Measurements from ENCODE around the gene SMARCA4.
"Not testable (repeated sequence)": the region's sequence is repeated elsewhere in the genome, so short reads cannot be mapped to it uniquely, and the experiment has no call there.

Gene SMARCA4

DNA sequence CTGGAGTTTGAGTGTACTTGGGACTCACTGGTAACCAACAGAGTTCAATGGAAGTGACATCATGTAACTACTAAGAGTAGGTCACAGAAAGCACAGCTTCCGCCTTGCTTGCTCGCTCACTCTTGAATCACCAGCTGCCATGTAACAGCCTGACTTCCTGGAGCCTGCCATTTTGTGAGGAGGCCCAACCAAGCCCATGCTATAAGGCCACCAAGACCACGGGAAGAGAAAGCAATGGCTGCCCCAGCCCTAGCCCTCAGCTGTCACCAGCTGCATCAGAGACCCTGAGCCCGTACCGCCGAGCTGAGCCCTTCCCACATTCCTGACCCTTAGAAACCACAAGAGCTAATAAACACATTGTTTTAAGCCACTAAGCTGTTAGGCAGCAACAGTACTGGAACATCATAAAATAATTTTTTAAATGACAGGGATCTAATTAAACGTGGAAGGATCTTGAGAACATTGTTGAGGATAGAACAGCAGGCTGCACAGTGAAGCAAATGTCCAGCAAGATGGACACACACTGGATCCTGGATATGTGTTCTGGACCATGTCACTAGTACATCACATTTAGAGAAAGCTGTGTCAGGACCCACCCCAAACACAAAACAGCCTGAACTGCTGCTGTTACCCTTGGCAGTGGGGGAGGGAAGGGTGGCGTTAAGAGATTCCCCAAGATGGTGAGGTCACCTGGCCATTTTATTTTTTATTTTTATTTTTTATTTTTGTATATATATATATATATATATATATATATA is 106.7 kb downstream of the SMARCA4 start:
- DNase-seq (ENCODE audit: low spot score), result peak; percentile 5

- DNase-seq (ENCODE audit: low spot score), result no peak
Observed at GRCh38 chr19:11069561-11069960, 108.7 kb downstream of the SMARCA4 start.

DNA sequence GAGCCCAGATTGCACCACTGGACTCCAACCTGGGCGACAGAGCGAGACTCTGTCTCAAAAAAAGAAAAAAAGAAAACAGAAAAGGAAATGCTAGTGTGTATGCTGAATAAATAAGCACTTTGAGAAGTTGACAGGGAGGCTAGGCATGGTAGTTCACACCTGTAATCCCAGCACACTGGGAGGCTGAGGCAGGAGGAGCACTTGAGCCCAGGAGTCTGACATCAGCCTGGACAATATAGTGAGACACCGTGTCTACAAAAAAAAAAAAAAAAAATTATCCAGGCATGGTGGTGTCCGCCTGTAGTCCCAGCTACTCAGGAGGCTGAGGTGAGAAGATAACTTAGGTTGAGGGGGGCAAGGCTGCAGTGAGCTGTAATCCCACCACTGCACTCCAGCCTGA is 109.3 kb downstream of the SMARCA4 start:
- no peak for DNase-seq (ENCODE audit: low spot score)

GRCh38 chr19:11073568-11073967 is 112.7 kb downstream of the SMARCA4 start:
- no peak for DNase-seq (ENCODE audit: low spot score)

- not testable (repeated sequence) for DNase-seq (ENCODE audit: low spot score)
Observed at GRCh38 chr19:11076792-11077191, 116.0 kb downstream of the SMARCA4 start.

DNA sequence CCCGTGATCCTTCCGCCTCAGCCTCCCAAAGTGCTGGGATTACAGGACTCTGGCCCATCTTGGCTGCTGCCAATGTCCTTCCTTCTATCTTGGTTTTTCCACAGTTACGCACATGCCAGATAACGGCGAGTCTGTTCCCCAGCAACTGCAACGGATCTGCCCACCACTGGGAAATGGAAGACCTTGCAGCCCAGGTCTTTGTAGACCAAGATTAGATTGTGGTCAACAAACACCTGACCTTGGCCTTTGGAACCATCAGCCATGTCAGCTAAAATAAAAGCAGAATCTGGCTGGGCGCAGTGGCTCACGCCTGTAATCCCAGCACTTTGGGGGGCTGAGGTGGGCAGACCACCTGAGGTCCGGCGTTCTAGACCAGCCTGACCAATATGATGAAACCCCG is 118.1 kb downstream of the SMARCA4 start:
- no peak for DNase-seq (ENCODE audit: low spot score)

DNA sequence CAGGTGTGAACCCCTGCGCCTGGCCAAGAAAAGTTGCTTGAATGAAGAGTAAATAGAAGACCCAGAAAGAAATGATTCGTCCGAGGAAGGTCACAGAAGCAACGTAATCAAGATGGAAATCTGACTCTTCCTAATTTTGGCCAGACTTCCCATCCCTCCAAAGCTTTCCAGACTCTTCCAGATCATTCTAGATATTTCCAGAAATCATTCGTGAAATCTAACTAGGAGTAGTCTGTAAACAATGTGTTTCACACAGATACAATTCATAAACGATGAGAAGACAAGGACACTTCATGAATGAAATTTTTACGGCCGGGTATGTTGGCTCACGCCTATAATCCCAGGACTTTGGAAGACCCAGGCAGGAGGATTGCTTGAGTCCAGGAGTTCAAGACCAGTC is 119.2 kb downstream of the SMARCA4 start:
- no peak for DNase-seq (ENCODE audit: low spot score)

DNA sequence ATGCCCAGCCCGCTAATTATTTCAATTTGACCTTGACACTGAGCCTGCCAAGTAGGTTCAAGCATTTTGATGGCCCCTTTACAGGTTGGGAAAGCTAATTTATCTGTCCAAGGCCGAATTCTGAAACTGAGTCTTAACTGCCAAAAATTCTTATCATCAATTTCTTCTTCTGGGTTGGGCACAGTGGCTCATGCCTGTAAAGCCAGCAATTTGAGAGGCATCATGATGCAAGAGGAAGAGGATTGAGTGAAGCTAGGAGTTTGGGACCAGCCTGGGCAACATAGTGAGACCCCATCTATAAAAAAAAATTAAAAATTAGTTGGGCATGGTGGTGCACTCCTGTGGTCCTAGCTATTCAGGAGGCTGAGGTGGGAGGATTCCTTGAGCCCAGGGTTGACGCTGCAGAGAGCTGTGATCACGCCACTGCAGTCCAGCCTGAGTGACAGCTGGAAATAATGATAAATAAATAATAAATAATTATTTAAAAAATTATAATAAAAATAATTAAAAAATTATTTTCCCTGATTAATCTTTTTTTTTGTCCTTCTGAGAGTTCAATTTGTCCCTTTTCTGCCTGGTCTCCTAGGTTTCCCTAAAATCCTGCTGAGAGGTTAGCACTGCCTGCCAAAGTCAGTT is 127.2 kb downstream of the SMARCA4 start:
- no peak for DNase-seq (ENCODE audit: low spot score)

GRCh38 chr19:11088506-11089253 is 127.8 kb downstream of the SMARCA4 start:
- DNase-seq (ENCODE audit: low spot score), result no peak

DNA sequence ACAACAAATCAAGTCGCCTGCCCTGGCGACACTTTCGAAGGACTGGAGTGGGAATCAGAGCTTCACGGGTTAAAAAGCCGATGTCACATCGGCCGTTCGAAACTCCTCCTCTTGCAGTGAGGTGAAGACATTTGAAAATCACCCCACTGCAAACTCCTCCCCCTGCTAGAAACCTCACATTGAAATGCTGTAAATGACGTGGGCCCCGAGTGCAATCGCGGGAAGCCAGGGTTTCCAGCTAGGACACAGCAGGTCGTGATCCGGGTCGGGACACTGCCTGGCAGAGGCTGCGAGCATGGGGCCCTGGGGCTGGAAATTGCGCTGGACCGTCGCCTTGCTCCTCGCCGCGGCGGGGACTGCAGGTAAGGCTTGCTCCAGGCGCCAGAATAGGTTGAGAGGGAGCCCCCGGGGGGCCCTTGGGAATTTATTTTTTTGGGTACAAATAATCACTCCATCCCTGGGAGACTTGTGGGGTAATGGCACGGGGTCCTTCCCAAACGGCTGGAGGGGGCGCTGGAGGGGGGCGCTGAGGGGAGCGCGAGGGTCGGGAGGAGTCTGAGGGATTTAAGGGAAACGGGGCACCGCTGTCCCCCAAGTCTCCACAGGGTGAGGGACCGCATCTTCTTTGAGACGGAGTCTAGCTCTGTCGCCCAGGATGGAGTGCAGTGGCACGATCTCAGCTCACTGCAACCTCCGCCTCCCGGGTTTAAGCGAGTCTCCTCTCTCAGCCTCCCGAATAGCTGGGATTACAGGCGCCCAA is 128.6 kb downstream of the SMARCA4 start, which contains the start of gene LDLR:
Gene LDLR, plus strand, starts transcription at position 210 of the 760 bp plus-strand sequence. Its CDS starts 86 bp downstream, at position 296.
- DNase-seq (ENCODE audit: low spot score), result peak; percentile 82

DNA sequence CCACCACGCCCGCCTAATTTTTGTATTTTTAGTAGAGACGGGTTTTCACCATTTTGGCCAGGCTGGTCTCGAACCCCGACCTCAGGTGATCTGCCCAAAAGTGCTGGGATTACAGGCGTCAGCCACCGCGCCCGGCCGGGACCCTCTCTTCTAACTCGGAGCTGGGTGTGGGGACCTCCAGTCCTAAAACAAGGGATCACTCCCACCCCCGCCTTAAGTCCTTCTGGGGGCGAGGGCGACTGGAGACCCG is 129.1 kb downstream of the SMARCA4 start:
- DNase-seq (ENCODE audit: low spot score), result not testable (repeated sequence)

DNA sequence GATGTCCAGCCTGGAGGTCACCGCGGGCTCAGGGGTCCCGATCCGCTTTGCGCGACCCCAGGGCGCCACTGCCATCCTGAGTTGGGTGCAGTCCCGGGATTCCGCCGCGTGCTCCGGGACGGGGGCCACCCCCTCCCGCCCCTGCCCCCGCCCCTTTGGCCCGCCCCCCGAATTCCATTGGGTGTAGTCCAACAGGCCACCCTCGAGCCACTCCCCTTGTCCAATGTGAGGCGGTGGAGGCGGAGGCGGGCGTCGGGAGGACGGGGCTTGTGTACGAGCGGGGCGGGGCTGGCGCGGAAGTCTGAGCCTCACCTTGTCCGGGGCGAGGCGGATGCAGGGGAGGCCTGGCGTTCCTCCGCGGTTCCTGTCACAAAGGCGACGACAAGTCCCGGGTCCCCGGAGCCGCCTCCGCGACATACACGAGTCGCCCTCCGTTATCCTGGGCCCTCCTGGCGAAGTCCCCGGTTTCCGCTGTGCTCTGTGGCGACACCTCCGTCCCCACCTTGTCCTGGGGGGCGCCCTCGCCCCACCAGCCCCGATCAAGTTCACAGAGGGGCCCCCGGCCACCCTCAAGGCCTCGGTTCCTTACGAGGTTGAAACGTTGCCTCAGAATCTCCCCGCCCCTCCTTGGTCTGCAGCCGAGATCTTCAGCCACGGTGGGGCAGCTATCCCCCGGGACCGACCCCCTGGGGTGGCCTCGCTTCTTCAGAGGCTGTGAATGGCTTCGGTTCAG is 129.6 kb downstream of the SMARCA4 start:
- DNase-seq (ENCODE audit: low spot score), result peak; percentile 91

- no peak for DNase-seq (ENCODE audit: low spot score)
Observed at GRCh38 chr19:11090997-11091702, 130.3 kb downstream of the SMARCA4 start.

GRCh38 chr19:11091703-11092153 is 130.9 kb downstream of the SMARCA4 start:
- peak; percentile 52 for DNase-seq (ENCODE audit: low spot score)

DNA sequence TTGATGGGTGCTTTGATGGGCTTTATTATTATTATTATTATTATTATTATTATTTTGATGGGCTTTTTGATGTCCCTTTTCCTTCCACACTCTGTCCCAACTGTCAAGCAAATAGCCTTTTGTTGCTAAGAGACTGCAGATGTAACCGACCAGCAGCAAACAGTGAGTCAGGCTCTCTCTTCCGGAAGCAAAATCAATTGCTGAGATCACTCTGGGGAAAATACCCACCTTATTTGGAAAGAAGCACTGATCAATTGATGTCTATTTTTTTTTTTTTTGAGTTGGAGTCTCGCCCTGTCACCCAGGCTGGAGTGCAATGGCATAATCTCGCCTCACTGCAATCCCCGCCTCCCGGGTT is 131.3 kb downstream of the SMARCA4 start:
- peak; percentile 68 for DNase-seq (ENCODE audit: low spot score)

DNA sequence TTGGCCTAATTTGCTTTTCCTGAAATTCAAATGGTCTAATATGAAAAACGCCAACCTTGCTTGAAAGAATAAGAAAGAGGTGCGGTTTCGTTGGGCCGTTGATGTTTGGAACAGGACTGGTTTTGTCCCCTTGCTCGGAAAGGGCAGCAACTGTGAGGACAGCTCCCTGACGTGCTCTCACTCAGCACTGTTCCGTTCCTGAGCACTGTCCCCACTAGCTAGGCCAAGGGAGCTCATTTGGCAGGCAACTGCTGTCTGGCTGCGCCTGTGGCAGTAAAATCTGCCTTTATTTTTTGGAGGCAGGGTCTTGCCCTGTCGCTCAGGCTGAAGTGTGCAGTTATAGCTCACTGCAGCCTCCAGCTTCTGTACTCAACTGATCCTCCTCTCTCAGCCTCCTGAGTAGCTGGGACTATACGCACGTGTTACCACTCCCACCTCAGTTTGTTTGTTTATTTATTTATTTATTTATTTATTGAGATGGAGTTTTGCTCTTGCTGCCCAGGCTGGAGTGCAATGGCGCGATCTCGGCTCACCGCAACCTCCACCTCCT is 132.9 kb downstream of the SMARCA4 start:
- DNase-seq (ENCODE audit: low spot score), result no peak

DNA sequence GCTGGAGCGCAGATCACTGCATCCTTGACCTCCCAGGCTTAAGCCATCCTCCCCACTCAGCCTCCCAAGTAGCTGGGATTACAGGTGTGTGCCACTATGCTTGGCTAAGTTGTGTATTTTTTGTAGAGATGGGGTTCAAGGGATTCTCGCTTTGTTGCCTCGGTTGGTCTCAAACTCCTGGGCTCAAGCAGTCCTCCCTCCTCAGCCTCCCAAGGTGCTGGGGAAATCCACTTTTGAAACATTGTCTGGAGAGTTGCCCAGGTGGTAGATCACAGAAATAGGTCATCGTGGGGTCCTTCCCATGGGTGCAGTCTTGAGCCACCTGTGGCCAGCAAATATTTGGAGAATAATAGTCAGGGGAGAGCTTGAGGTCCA is 133.7 kb downstream of the SMARCA4 start:
- DNase-seq (ENCODE audit: low spot score), result no peak

DNA sequence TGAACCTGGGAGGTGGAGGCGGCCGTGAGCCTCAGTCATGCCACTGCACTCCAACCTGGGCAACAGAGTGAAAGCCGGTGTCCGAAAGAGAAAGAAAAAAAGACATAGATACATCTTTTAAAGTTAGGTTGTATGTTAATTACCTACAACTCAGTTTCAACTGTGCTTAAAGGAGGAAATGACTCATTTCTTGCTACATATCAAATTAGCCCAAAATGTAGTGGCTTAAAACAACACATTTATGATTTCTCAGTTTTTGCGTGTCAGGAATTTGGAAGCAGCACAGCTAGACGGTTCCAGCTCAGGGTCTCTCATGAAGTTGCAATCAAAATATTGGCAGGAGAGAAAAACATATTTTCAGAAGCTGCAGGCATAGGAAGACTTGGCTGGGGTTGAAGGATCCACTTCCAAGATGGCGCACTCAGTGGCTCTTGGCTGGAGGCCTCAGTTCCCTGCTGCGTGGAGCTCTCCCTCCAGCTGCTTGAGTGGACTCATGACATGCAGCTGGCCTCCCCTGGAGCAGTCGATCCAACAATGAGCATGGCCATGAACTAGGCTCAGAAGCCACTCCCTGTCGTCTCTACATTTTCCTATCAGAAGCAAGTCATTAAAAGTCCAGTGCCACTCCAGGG is 135.5 kb downstream of the SMARCA4 start:
- DNase-seq (ENCODE audit: low spot score), result peak; percentile 20

DNA sequence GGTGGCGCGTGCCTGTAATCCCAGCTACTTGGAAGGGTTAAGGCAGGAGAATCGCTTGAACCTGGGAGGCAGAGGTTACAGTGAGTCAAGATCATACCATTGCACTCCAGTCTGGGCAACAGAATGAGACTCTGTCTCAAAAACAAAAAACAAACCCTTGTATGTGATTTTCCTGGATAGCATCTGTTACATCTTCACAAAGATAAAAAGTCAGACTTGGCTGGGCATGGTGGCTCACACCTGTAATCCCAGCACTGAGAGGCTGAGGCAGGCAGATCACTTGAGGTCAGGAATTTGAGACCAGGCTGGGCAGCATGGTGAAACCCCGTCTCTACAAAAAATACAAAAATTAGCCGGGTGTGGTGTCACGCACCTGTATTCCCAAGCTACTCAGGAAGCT is 136.5 kb downstream of the SMARCA4 start:
- not testable (repeated sequence) for DNase-seq (ENCODE audit: low spot score)

DNA sequence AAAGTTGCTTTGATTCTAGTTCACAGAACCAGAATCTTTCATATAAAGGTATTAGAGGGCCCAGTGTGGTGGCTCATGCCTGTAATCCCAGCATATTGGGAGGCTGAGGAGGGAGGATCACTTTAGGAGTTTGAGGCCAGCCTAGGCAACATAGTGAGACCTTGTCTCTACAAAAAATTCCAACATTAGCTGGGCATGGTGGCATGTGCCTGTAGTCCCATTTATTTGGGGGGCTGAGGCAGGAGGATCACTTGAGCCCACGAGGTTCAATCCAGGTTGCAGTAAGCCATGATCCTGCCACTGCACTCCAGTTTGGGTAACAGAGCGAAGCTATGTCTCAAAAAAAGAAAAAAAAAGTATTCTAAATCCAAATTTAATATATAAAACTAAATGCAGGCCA is 137.5 kb downstream of the SMARCA4 start:
- DNase-seq (ENCODE audit: low spot score), result no peak
